SK-N-SH treated with all-trans-retinoic acid at 6 μM for 48 hours (cell line): ENCODE results near the gene FRS2.

Experiments used
- ATAC-seq: fragments of 200-7000 bp; cut with Tn5 transposase; 3 replicates; pipeline ENCODE4 v1.9.1; 2020; ENCODE audit warnings: mild to moderate bottlenecking, moderate library complexity
- ARNTL ChIP-seq: fragments of 450-650 bp; formaldehyde crosslinking; IDR thresholded peaks from 2 replicates; pipeline ENCODE4 v1.5.0; 2020; ENCODE audit warnings: low read depth, mild to moderate bottlenecking, moderate library complexity, borderline replicate concordance
- BACH2 ChIP-seq: fragments of 250-450 bp; sonication (Bioruptor Pico); IDR thresholded peaks from 2 replicates; pipeline ENCODE4 v1.9.0; 2021; ENCODE audit warnings: mild to moderate bottlenecking, borderline replicate concordance
- CSDC2 ChIP-seq: fragments of 250-450 bp; sonication (Bioruptor Pico); IDR thresholded peaks from 2 replicates; pipeline ENCODE4 v1.5.0; 2020; ENCODE audit warnings: mild to moderate bottlenecking, moderate library complexity
- GLIS3 ChIP-seq: fragments of 250-450 bp; sonication (Bioruptor Pico); IDR thresholded peaks from 2 replicates; pipeline ENCODE4 v1.5.0; 2020; ENCODE audit warnings: mild to moderate bottlenecking, moderate library complexity
- ISL1 ChIP-seq: fragments of 250-450 bp; sonication (Bioruptor Pico); IDR thresholded peaks from 2 replicates; pipeline ENCODE4 v2.1.2; 2022; ENCODE audit warnings: mild to moderate bottlenecking, moderate library complexity
- OSR1 ChIP-seq: fragments of 250-450 bp; sonication (Bioruptor Pico); IDR thresholded peaks from 2 replicates; pipeline ENCODE4 v1.8.0; 2022; ENCODE audit warnings: moderate library complexity, mild to moderate bottlenecking, inconsistent platforms
- PPARA ChIP-seq: fragments of 250-450 bp; sonication (Bioruptor Pico); IDR thresholded peaks from 2 replicates; pipeline ENCODE4 v1.5.0; 2020; ENCODE audit warnings: mild to moderate bottlenecking, borderline replicate concordance
- RARB ChIP-seq: fragments of 250-450 bp; sonication (Bioruptor Pico); IDR thresholded peaks from 2 replicates; pipeline ENCODE4 v1.8.0; 2021; ENCODE audit warnings: mild to moderate bottlenecking, moderate library complexity
- SNAI2 ChIP-seq: fragments of 250-450 bp; sonication (Bioruptor Pico); IDR thresholded peaks from 2 replicates; pipeline ENCODE4 v1.5.0; 2020; ENCODE audit warnings: mild to moderate bottlenecking, moderate library complexity
- TCF4 ChIP-seq: fragments of 250-450 bp; sonication (Bioruptor Pico); IDR thresholded peaks from 2 replicates; pipeline ENCODE4 v1.8.0; 2021; ENCODE audit warnings: mild to moderate bottlenecking, moderate library complexity, borderline replicate concordance
- TOX ChIP-seq: fragments of 250-450 bp; sonication (Bioruptor Pico); IDR thresholded peaks from 2 replicates; pipeline ENCODE4 v1.8.0; 2021; ENCODE audit warnings: mild to moderate bottlenecking, moderate library complexity, borderline replicate concordance
- ZFP3 ChIP-seq: fragments of 250-450 bp; sonication (Bioruptor Pico); IDR thresholded peaks from 2 replicates; pipeline ENCODE4 v1.5.0; 2020; ENCODE audit warnings: mild to moderate bottlenecking, moderate library complexity
- ZFP30 ChIP-seq: fragments of 450-650 bp; formaldehyde crosslinking; IDR thresholded peaks from 2 replicates; pipeline ENCODE4 v1.5.0; 2022; ENCODE audit warnings: mild to moderate bottlenecking, moderate library complexity
- ZNF565 ChIP-seq: fragments of 450-650 bp; formaldehyde crosslinking; conservative IDR thresholded peaks from 2 replicates; pipeline ENCODE4 v1.5.0; 2020; ENCODE audit warnings: low read depth, mild to moderate bottlenecking, moderate library complexity
- ZNF70 ChIP-seq: fragments of 450-650 bp; formaldehyde crosslinking; IDR thresholded peaks from 2 replicates; pipeline ENCODE4 v1.5.0; 2020; ENCODE audit warnings: mild to moderate bottlenecking, moderate library complexity
- ZNF8 ChIP-seq: fragments of 450-650 bp; formaldehyde crosslinking; IDR thresholded peaks from 2 replicates; pipeline ENCODE4 v1.5.0; 2020; ENCODE audit warnings: mild to moderate bottlenecking, moderate library complexity
- TF ChIP-seq, protein P1 (sequence below): fragments of 250-450 bp; sonication (Bioruptor Pico); IDR thresholded peaks from 2 replicates; pipeline ENCODE4 v1.8.0; 2021; ENCODE audit warnings: low read depth, mild to moderate bottlenecking, moderate library complexity, borderline replicate concordance
- TF ChIP-seq, protein P2 (sequence below): fragments of 250-450 bp; sonication (Bioruptor Pico); IDR thresholded peaks from 2 replicates; pipeline ENCODE4 v1.5.1; 2021; ENCODE audit warnings: mild to moderate bottlenecking, moderate library complexity
- TF ChIP-seq, protein P3 (sequence below): fragments of 250-450 bp; sonication (Bioruptor Pico); IDR thresholded peaks from 2 replicates; pipeline ENCODE4 v1.5.1; 2020; ENCODE audit warnings: low read depth, mild to moderate bottlenecking, moderate library complexity
- TF ChIP-seq, protein P4 (sequence below): fragments of 250-450 bp; sonication (Bioruptor Pico); IDR thresholded peaks from 2 replicates; pipeline ENCODE4 v1.8.0; 2020; ENCODE audit warnings: mild to moderate bottlenecking, moderate library complexity, borderline replicate concordance

The FRS2 gene

DNA sequence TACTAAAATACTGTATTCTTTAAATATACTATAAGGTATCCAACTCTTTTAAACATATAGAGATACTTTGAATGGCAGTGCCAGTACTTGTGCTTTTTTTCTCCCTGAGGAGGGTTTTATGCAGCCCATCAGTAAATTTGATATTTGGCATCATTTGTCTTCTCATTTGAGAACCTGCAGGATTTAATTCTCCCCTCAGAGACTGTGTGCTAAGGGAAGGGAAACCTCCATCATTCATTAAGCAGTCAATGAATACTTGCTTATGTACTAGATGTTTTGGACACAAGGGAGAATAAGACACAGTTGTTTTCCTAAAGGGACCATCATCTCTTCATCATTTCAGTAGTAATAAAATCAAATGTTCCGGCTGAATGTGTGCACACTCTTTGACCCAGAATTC, 40.8 kb downstream of the FRS2 start (continued):
- TF ChIP-seq, protein P1, sequence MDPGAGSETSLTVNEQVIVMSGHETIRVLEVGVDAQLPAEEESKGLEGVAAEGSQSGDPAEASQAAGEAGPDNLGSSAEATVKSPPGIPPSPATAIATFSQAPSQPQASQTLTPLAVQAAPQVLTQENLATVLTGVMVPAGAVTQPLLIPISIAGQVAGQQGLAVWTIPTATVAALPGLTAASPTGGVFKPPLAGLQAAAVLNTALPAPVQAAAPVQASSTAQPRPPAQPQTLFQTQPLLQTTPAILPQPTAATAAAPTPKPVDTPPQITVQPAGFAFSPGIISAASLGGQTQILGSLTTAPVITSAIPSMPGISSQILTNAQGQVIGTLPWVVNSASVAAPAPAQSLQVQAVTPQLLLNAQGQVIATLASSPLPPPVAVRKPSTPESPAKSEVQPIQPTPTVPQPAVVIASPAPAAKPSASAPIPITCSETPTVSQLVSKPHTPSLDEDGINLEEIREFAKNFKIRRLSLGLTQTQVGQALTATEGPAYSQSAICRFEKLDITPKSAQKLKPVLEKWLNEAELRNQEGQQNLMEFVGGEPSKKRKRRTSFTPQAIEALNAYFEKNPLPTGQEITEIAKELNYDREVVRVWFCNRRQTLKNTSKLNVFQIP (CRISPR knock-in tag): no peak
- TF ChIP-seq TCF4 (CRISPR knock-in tag) (no peak), RARB (CRISPR knock-in tag) (no peak), GLIS3 (CRISPR knock-in tag) (no peak)
- TF ChIP-seq, protein P2, sequence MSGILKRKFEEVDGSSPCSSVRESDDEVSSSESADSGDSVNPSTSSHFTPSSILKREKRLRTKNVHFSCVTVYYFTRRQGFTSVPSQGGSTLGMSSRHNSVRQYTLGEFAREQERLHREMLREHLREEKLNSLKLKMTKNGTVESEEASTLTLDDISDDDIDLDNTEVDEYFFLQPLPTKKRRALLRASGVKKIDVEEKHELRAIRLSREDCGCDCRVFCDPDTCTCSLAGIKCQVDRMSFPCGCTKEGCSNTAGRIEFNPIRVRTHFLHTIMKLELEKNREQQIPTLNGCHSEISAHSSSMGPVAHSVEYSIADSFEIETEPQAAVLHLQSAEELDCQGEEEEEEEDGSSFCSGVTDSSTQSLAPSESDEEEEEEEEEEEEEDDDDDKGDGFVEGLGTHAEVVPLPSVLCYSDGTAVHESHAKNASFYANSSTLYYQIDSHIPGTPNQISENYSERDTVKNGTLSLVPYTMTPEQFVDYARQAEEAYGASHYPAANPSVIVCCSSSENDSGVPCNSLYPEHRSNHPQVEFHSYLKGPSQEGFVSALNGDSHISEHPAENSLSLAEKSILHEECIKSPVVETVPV (CRISPR knock-in tag): no peak

DNA sequence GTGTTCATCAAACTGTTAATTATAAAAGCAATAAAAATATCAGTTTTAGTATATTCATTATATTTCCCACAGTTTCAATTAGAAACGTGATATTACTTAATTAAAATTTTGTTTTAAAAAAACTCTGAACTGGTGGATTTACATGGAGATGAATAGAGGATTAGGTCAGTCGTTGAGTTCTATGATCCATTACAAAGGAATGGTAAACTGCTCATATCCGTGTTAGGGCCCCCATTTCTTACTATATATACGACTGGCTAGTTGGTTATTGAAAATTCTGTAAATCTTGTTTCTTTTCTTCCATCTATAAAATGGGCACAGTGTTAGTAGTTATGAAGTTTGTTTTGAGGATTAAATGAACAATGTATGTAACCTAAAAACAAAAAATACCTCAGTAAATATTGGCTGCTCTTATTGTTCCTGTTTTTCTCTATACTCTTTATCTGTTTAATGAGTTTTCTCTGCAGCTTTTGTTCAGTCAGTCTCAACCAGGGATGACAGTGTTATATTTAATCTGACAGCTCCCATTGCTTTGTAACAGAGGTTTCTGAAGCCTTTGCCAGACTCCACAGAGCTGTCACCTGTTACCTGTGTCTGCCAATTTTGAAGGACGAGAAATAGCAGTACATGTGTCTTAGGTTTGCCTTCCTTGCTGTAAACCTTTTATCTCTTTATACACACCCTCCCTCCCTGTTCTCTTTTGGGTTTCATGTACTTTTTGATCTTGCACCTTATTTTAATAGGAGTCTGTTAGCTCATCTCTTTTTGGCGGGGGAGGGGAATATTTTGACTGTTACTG, 41.5 kb downstream of the FRS2 start:
- ATAC-seq: no peak
- TF ChIP-seq GLIS3 (CRISPR knock-in tag) (no peak), ISL1 (CRISPR knock-in tag) (no peak), SNAI2 (CRISPR knock-in tag) (no peak), ZNF8 (CRISPR knock-in tag) (no peak), TOX (no peak), RARB (CRISPR knock-in tag) (no peak), ARNTL (CRISPR knock-in tag) (no peak), ZFP30 (CRISPR knock-in tag) (no peak), CSDC2 (no peak), OSR1 (CRISPR knock-in tag) (no peak), ZNF565 (no peak), ZNF70 (CRISPR knock-in tag) (no peak), PPARA (no peak), BACH2 (CRISPR knock-in tag) (no peak), ZFP3 (CRISPR knock-in tag) (no peak)
- TF ChIP-seq, protein P3, sequence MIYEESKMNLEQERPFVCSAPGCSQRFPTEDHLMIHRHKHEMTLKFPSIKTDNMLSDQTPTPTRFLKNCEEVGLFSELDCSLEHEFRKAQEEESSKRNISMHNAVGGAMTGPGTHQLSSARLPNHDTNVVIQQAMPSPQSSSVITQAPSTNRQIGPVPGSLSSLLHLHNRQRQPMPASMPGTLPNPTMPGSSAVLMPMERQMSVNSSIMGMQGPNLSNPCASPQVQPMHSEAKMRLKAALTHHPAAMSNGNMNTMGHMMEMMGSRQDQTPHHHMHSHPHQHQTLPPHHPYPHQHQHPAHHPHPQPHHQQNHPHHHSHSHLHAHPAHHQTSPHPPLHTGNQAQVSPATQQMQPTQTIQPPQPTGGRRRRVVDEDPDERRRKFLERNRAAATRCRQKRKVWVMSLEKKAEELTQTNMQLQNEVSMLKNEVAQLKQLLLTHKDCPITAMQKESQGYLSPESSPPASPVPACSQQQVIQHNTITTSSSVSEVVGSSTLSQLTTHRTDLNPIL (CRISPR knock-in tag): no peak
- TF ChIP-seq, protein P1 (CRISPR knock-in tag): no peak
- TF ChIP-seq, protein P4, sequence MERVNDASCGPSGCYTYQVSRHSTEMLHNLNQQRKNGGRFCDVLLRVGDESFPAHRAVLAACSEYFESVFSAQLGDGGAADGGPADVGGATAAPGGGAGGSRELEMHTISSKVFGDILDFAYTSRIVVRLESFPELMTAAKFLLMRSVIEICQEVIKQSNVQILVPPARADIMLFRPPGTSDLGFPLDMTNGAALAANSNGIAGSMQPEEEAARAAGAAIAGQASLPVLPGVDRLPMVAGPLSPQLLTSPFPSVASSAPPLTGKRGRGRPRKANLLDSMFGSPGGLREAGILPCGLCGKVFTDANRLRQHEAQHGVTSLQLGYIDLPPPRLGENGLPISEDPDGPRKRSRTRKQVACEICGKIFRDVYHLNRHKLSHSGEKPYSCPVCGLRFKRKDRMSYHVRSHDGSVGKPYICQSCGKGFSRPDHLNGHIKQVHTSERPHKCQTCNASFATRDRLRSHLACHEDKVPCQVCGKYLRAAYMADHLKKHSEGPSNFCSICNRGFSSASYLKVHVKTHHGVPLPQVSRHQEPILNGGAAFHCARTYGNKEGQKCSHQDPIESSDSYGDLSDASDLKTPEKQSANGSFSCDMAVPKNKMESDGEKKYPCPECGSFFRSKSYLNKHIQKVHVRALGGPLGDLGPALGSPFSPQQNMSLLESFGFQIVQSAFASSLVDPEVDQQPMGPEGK (CRISPR knock-in tag): no peak
- TF ChIP-seq, all 23 proteins: peak for 0

DNA sequence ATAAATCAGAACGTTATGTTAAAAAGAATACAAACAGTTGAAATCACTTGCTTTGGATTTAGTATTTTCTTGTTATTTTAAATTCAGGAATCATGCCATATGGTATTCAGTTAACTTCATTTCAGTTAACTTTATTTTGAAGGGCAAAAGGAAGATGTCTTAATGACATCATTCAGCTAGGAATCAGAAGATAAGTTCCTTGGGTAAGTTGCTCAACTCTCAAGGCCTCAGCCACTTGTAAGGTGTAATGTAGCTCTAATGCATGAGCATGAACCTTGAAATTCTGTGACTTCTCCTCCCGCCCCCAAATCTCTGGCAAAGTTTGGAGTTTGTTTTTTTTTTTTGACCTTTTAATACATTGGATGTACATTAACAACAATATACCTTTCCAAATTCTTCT, 42.6 kb downstream of the FRS2 start:
- ATAC-seq: no peak
- TF ChIP-seq, protein P2 (CRISPR knock-in tag): no peak
- no peak for TF ChIP-seq CSDC2
- TF ChIP-seq, protein P3 (CRISPR knock-in tag): no peak
- TF ChIP-seq ZFP3 (CRISPR knock-in tag): no peak
- TF ChIP-seq ISL1 (CRISPR knock-in tag): 0 out of 2 replicates have a peak, but pooled peaks have one; percentile 27
